HG03175 (cell line): ENCODE measurements around the gene XKR7.
"Not testable (repeated sequence)": the region's sequence is repeated elsewhere in the genome, so short reads cannot be mapped to it uniquely, and the experiment has no call there.

Experiments
- ATAC-seq: cut with Tn5 transposase; IDR thresholded peaks from one replicate; pipeline ENCODE4 v1.9.1; 2021; ENCODE audit warnings: mild to moderate bottlenecking, moderate library complexity; ENCODE audit not compliant: unreplicated experiment

The XKR7 gene, protein sequence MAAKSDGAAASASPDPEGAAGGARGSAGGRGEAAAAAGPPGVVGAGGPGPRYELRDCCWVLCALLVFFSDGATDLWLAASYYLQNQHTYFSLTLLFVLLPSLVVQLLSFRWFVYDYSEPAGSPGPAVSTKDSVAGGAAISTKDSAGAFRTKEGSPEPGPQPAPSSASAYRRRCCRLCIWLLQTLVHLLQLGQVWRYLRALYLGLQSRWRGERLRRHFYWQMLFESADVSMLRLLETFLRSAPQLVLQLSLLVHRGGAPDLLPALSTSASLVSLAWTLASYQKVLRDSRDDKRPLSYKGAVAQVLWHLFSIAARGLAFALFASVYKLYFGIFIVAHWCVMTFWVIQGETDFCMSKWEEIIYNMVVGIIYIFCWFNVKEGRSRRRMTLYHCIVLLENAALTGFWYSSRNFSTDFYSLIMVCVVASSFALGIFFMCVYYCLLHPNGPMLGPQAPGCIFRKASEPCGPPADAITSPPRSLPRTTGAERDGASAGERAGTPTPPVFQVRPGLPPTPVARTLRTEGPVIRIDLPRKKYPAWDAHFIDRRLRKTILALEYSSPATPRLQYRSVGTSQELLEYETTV

DNA sequence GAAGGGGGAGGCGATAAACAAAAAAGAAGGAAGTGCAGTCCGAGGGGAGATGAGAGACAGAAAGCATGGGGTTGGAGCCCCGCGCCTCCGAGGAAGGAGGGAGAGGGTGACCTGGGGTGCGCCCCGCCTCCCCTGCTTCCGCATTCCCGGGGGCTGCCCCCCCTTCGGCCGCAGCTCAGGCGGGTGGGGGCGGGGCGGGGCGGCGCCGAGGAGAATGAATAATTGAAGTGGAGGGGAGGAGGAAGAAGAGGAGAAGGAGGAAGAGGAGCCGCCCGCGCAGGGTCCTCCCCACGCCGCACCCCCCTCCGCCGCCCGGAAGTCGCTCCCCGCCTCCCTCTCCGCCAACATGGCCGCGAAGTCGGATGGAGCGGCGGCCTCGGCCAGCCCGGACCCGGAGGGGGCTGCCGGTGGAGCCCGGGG lies at the start of gene XKR7:
TSS of gene XKR7 (plus strand) at position 322 of the 420 bp plus-strand sequence. CDS start at position 347, 25 bp downstream.
- no peak for ATAC-seq

DNA sequence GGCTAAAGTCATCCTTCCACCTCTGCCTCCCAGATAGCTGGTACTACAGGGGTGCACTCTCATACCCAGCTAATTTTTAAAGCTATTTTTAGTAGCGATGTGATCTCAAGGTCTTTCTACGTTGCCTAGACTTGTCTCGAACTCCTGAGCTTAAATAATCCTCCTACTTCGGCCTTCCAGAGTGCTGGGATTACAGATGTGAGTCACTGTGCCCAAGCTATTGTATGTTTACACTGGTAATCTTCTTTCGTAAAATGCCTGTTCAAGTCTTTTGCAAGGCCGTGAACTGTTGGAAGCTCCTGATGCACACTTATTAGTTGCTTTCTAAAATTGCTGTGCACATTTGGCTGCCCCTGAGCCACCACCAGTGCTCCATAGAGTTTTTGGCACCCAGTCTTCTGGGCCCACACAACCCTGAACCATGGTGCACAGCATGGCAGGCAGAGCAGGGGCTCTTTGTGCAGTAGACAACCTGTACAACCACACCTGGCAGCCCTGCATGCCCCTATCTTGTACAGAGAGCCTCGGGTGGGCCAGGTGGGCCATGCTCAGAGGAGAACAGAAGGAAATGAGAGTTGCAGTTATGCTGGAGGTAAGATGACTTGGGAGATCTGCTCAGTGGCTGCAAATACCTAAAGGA lies 49.4 kb upstream of the XKR7 start:
- no peak for ATAC-seq

DNA sequence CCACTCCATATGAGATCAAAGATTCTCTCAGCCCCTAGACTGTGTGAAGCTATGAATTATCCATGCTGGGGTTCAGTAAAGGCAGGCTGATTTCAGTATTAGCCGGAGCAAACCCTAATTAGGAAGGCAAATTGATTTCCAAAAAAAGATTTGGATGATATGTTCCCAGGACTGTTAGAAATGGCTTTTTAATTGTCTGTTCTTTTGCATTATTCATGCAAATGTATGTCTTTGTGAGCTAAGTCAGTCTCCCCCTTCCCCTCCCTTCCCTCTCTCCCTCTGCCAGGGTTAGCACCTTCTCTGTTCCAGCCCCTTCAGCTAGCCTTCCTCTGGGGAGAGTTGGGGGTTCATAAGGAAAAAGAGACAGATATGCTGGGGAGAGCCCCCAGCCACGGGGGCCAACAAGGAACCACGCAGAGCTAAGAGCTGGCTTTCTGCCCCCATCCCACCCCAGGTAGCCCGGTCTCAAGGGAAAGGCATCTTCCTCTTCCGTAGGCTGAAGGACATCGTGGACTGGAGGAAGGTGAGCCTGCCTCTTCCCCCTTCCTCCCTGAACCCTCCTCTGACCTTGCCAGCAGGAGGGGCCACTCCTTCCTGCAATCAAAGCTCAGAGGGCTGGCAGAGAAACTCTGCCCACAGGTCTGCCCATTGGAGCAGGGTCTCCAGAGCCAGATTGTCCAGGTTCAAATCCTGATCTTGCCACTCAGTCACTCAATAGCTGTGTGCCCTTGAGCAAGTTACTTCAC lies 48.4 kb upstream of the XKR7 start:
- ATAC-seq = no peak

DNA sequence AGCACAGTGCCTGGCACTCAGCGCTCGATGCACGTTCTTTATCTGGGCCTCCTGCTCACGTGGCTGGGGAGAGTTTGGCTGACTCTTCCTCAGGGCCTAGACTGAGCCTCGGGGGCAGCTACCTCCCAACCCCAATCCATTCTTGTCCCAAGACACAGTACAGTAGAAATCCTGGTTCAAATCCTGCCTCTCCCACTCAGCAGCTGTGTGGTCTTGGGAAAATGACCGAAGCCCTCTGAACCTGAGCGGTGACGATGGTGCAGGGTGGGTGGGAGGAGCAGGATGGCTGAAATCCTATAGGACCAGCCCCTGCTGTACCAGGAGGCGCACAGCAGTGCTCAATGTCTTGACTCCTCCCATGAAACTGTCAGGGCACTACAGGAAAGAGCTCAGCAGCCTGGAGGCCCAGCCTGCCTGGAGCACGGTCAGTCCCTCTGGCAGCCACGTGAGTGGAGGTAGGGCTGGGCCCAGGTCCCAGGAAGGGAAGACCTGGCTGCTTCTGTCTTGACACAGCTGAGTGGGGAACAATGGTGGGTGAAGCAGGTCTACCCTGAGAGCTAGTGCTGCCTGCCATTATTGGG lies 47.6 kb upstream of the XKR7 start:
- no peak for ATAC-seq

DNA sequence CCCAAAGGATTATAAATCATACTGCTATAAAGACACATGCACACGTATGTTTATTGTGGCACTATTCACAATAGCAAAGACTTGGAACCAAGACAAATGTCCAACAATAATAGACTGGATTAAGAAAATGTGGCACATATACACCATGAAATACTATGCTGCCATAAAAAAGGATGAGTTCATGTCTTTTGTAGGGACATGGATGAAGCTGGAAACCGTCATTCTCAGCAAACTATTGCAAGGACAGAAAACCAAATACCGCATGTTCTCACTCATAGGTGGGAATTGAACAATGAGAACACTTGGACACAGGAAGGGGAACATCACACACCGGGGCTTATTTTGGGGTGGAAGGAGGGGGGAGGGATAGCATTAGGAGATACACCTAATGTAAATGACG lies 46.5 kb upstream of the XKR7 start:
- not testable (repeated sequence) for ATAC-seq

DNA sequence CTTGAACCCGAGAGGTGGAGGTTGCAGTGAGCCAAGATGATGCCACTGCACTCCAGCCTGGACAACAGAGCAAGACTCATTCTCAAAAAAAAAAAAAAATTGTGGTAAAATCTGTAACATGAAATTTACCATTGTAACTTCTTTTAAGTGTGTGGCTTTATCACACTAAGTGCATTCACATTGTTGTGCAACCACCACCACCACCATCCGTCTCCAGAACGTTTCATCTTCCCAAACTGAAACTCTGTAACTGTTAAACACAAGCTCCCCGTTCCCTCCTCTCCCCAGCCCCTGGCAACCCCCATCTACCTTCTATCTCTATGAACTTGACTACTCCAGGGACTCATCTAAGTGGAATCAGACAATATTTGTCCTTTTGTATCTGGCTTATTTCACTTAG lies 45.8 kb upstream of the XKR7 start:
- no peak for ATAC-seq

DNA sequence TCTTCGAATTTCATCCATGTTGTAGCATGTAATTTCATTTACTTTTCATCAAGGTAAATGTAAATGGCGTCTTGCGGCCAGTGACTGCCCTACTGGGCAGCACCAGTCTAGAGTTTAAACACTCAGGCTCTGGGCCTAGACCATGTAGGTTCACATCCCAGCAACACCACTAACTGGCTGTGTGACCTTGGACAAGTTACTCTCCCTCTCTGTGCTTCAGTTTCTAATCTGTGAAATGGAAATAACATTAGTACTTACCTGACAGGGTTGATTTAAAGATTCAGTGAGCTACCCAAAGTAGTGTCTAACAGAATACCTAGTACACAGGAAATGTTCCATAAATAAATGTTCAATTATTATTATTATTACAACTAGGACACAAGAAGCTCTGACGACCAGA lies 45.4 kb upstream of the XKR7 start:
- ATAC-seq = no peak

DNA sequence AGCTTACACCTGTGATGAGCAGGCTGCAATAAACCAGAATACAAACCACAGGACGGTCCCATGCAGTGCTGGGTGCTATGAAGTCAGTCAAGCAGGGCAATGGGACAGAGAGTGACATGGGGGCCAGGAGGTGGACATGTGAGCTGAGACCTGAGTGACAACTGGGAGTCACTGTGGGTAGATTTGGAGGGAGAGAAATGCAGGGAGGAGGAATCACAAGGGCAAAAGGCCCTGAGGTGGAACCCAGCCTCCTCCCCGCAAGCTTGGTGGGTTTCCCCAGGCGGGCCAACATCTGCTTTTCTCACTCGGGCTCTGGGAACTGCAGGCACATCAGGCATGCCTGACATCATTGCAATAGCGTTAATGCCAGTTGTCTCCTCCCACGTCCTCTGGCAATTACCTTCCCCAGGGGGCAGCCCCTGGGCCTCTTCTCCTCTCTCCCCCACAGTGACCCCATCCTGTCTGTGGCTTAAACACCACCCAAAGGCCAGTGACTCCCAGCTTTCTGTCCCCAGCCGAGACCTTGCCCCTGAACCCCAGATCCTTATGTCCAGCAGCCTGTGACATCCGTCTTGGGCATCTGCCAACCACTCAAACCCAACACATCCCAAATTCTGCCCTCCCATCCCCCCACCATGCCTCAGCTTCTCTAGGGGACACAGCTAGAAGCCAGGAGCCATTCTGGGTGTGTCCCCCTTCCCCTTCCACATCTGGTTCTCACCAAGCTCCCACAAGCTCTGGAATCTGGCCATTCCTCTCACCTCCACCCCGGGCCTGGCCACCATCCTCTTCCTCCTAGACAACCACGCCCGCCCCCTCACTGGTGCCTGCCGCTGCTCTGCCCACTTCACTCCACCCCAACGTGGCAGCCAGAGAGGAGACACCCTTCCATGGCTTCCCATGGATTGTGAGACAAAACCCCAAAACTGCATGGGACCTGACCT lies 44.3 kb upstream of the XKR7 start:
- no peak for ATAC-seq

DNA sequence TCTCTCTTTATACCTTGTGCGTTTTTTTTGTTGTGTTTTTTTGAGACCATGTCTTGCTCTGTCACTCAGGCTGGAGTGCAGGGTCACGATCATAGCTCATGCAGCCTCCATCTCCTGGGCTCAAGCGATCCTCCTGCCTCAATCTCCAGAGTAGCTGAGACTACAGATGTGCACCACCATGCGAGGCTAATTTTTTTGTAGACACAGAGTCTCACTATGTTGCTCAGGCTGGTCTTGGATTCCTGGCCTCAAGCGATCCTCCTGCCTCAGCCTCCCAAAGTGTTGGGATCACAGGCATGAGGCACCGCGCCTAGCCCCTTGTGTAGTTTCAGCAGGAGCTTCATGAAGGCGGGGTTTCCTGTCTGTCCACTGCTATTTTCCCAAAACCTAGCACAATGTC lies 43.4 kb upstream of the XKR7 start:
- no peak for ATAC-seq

DNA sequence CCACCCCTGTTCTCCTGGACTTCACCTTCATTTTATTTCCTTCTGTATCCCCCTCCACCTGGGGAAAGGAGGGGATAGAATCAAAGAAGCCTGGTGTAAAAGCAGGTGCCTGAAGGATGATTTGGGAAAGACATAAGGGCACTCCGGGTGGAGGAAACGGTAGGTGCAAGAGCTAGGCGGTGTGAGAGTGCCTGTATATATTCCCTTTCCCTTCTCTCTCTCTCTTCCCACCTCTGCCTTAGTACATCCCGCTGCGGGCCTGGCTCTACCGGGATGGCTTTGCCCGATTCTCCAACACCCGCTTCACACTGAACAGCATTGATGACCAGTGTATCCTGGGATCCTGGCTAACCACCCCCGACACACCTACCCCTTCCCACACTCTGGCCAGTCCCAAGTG lies 42.3 kb upstream of the XKR7 start:
- no peak for ATAC-seq

DNA sequence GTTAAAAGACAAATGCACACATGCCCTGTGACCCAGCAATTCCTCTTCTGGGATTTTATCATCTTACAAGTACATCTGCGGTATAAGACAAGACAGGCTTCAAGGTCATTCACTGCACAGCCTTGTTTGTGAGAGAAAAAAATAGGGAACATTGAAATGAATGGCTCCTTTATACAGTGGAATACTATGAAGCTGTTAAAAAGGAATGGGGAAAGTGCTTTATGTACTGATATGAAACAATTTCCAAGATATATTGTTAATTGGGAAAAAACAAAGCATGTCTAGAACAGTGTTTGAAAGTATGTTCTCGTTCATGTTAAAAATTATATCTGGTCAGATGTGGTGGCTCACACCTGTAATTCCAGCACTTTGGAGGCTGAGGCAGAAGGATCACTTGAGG lies 41.5 kb upstream of the XKR7 start:
- no peak for ATAC-seq

DNA sequence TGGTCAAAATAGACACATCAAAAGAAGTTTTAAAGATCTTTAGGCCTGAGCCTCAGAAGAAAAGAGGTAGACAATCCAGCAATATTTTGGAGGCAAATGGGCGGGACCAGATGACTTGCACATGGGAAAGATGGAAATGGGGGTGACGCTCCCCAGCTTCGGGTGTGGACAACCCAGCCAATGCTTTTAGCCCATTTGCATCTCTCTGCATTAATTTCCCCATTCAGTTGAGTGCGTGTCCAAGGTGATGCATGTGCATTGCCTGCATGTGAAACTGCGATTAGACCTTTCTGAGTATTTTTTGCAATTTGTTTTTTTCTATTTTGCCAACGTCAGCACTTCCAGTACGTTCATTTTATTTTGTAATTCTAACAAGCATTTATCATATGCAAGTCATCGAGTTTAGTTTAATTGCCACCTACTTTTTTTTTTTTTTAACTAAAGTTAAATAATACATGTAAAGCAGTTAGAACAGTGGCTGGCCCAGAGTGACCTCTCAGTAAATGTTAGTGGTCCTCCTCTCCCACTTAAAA lies 40.3 kb upstream of the XKR7 start:
- ATAC-seq = no peak

DNA sequence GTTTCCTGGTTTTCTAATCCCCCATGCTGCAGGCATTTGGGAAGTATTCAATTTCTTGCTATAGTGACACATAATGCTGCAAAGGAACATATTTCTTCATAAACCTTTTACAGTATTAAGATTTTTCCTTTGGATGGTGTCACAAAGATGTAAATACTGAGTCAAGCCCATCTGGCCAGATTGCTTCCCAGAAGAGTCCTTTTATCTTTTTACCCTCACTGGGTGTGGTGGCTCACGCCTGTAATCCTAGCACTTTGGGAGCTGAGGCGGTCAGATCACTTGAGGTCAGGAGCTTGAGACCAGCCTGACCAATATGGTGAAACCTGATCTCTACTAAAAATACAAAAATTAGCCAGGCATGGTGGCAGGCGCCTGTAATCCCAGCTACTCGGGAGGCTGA lies 38.3 kb upstream of the XKR7 start:
- not testable (repeated sequence) for ATAC-seq

DNA sequence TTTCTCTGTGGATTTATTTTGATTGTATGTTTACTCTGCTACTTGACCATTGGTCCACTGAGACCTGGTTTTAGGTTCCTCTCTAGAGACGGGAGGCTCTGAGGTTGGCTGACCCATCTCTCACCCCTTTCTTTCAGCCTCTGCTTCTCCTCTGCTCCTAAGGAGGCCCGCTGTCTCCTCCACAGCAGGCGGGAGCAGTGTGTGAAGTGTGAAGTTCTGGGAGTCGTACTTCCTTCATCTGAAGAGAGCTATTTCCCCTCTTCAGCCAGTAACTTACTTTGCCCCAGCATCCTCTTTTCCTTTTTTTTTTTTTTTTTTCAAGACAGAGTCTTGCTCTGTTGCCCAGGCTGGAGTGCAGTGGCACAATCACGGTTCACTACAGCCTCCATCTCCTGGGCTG lies 37.2 kb upstream of the XKR7 start:
- ATAC-seq = no peak

DNA sequence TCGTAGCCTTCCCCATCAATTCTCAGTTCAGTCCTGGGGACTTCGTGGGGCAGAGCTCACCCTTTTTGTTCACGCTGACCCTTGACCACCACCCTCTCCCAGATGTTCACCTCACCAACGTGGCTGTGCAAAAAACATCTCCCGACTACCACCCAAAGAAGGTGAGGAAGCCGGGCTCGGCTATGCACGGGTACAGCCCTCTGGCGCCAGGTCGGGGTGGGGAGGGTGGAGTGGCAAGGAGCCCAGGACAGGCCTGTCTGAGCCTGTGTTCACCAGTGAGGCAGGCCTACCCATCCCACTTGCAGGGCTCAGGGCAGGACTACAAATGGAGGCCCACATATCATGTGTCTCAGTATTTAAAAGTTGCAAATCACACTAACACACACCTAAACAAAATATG lies 34.3 kb upstream of the XKR7 start:
- ATAC-seq = no peak

DNA sequence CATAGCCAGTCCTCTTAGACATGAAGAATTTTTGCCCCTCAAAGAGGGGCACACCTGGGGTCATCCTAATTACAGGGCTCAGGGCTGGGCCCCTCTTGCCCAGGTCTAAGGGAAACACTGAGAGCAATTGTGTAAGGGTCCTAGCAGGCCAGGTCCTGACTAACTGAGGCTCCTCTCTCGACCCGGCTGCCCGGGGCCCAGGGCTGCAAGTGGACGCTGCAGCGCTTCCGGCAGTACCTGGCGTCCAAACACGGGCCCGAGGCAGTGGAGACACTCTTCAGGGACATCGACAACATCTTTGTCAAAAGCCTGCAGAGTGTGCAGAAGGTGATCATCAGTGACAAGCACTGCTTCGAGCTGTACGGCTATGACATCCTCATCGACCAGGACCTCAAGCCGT lies 33.5 kb upstream of the XKR7 start:
- ATAC-seq = no peak

DNA sequence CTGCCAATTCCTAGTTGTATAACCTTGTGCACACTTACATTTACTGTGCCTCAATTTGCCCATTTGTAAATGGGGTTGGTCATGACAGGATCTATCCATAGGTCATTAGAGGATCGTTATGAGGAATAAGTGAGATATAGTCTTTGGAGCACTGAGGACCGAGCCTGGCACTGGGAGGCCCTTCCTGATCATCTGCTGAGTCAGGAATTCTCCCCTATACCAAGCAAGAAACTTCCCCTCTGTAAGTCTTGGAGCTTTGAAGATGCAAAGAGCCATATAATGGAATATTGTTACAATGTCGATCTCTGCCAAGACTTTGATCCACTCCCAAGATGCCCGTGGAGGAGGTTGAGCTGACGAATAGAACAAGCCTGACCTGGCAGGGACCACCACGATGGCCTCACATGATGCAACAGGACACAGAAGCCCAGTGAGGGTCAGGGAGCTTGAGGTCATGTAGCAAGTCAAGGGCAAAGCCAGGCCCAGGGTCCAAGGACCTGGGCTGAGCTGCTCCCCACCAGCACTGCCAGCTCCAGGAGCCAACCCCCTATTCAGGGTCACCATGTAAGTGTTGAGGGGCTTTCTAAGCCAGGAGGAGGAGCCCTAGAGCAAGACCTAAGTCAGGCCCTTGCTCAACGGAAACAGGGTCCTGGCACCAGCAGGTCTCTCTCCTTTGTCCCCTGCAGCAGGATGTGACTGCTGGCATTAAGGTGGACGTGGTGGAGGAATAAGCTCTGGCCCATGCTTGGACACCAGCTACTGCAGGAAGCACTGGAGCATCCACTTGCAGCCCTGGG lies 32.8 kb upstream of the XKR7 start:
- no peak for ATAC-seq

DNA sequence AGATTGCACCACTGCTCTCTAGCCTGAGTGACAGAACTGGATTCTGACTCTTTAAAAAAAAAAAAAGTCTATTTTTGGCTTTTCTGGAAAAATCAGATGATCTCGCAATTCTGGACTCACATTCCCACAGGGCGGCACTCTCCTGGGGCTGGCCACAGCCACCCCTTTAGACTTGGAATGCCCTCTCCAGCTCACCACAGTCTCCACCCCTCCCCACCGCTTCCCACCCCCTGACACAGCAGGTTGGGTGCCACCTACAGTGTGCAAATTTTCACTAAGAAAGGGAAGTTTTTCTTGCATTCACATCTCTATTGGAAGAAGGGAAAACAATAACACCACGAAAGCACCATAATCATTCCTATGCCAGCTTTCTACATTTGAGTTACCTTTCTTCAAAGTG lies 31.5 kb upstream of the XKR7 start:
- ATAC-seq = no peak

DNA sequence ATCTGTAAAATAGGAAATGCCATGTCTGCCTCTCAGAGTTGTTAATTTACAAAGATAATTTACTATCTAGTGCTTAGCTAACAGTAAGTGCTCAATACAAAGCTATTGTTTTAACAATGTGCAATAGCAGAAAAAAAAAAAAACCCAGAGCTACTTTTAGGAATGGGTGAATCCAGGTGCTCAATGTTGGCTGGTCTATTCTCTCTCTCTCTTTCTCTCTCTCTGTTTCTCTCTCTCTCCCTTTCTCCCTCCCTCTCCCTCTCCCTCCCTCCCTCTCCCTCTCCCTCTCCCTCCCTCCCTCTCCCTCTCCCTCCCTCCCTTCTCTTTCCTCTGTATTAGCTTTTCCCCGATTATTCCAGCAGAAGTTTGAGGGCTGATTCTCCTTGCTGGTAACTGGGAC lies 30.1 kb upstream of the XKR7 start:
- no peak for ATAC-seq
